Measurements from ENCODE around the gene RTN4RL2.

Gene RTN4RL2

DNA sequence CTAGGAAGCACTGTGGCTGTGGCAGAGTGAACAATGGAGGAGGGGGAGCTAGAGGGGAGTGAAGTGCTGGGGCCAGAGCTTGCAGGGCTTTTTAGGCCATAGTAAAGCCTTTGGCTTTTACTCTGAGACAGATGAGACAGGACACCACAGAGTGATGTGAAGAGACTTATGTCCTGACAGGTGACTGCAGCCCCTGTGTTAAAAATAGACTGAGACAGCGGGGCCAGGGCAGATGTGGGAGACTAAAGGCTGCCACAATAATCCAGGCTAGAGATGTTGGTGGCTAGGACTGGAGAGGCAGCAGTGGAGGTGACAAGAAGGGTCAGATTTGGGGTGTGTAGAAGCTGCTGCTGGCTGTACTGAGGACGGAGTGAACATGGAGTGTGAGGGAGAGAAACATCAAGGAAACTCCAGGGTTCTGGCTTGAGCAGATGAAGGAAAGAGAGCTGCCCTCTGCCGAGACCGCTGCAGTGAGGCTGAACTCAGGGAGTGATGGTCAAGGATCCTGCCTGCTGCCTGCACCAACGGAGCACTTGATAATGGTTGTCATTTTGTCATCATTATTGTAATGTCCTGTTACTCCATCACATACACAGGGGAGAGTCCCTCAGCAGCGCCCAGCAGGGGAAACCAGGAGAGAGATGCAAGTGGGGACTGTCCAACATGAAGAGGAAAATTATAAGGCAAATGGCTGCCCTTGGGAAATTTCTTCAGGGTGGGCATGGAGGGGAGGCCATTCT, 27.8 kb downstream of the RTN4RL2 start:
- in situ Hi-C loops (cut with HindIII; ENCODE audit: low sequenced_read_pairs) = no loop called here
- no peak for DNase-seq (ENCODE audit: low read depth)

GRCh38 chr11:57490456-57491248, 30.3 kb downstream of the RTN4RL2 start:
- no peak overlapping the region for H3K4me3 ChIP-seq (ENCODE audit: low read depth, low read length)
- no peak for DNase-seq (ENCODE audit: low read depth)
- in situ Hi-C loops (cut with HindIII; ENCODE audit: low sequenced_read_pairs) = no loop called here
- TF ChIP-seq, protein P1, sequence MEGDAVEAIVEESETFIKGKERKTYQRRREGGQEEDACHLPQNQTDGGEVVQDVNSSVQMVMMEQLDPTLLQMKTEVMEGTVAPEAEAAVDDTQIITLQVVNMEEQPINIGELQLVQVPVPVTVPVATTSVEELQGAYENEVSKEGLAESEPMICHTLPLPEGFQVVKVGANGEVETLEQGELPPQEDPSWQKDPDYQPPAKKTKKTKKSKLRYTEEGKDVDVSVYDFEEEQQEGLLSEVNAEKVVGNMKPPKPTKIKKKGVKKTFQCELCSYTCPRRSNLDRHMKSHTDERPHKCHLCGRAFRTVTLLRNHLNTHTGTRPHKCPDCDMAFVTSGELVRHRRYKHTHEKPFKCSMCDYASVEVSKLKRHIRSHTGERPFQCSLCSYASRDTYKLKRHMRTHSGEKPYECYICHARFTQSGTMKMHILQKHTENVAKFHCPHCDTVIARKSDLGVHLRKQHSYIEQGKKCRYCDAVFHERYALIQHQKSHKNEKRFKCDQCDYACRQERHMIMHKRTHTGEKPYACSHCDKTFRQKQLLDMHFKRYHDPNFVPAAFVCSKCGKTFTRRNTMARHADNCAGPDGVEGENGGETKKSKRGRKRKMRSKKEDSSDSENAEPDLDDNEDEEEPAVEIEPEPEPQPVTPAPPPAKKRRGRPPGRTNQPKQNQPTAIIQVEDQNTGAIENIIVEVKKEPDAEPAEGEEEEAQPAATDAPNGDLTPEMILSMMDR (IDR thresholded peaks at IDR 0.05; ENCODE audit: low read depth, low read length, missing control alignments) = no peak

More for the DNA sequence above, 27.8 kb downstream of the RTN4RL2 start:
- TF ChIP-seq, protein P1 (IDR thresholded peaks at IDR 0.05; ENCODE audit: low read depth, low read length, missing control alignments) = no peak
- no peak overlapping the region for H3K4me3 ChIP-seq (ENCODE audit: low read depth, low read length)

DNA sequence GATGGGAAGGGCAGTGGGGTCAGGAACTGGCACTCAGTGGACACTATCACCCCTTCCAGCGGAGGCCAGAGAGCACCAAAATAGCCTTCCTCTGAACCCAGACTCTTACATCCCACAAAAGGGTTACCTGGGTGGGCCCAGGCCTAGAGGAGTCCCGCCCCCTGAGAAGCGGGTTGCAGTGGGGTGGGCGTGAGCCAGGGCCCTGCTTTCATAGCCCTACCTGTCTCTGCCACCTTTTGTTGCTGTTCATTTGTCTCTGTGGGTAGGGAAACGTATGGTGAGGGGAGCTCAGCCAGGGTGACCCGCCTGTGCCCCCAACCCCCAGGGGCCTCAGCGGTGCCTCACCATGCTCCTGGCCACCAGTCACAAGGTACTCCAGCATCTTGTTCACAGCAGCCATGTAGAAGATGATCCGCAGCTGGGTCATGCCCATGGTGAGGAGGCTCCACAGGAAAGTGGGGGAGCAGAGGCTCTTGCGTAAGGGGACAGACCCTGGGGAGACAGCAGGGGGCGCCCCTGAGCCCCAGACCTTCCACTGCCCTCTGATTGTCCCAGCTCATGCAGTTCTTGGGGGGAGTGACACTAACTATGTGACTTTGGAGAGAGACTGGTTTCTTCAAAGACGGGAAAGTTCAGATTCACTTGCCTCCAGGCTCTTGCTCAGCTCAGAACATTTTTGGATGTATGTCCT, 31.2 kb downstream of the RTN4RL2 start:
- DNase-seq (ENCODE audit: low read depth) = no peak
- TF ChIP-seq, protein P1 (IDR thresholded peaks at IDR 0.05; ENCODE audit: low read depth, low read length, missing control alignments) = peak; percentile 65
- in situ Hi-C loops (cut with HindIII; ENCODE audit: low sequenced_read_pairs) = no loop called here
- H3K4me3 ChIP-seq (ENCODE audit: low read depth, low read length) = no peak overlapping the region

DNA sequence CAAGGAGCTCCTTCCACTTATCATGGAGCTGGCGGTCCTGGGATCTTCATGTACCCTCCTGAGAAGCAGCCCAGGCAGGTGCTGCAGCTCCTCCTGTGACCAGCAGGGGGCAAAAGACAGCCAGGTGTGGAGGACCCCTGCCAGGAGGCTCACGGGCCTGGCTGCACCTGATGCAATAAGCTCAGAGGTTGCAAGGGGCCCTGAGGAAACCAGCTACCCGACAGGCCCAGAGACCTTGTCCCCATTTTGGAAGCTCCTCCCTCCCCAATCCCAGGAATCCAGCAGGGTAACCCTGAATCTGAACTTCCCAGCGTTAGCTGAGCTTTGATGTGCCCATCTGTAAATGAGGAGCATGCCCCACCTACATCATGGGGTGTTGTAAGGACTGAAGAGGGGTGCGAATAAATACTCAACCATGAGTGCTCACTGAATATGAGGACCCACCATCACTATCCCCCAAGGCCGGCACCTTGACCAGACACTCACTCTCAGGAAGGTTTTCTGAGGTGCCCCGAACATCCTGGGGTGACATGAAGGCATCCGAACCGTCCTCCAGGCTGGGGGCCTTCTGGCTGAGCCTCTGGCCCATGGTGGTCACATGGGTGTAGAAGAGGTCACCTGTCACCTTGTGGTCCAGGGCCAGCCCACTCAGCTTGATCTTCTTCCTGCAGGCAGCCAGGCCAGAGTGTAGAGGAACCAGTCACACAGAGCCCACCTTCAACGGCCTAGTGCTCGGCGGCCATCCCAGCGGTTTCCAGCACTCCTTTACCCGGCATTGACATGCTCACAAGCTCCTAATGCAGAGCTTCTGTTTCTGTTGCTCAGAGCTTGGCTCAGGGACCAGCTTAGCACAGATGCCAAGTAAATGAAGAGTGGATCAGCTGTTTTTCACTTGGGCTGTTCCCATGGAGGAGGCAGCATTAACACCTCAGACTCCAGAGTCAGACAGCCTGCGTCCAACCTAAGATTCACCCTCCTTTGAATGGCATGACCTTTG, 33.5 kb downstream of the RTN4RL2 start:
- in situ Hi-C loops (cut with HindIII; ENCODE audit: low sequenced_read_pairs) = no loop called here
- DNase-seq (ENCODE audit: low read depth) = no peak
- no peak overlapping the region for H3K4me3 ChIP-seq (ENCODE audit: low read depth, low read length)
- TF ChIP-seq, protein P1 (IDR thresholded peaks at IDR 0.05; ENCODE audit: low read depth, low read length, missing control alignments) = peak; percentile 95

DNA sequence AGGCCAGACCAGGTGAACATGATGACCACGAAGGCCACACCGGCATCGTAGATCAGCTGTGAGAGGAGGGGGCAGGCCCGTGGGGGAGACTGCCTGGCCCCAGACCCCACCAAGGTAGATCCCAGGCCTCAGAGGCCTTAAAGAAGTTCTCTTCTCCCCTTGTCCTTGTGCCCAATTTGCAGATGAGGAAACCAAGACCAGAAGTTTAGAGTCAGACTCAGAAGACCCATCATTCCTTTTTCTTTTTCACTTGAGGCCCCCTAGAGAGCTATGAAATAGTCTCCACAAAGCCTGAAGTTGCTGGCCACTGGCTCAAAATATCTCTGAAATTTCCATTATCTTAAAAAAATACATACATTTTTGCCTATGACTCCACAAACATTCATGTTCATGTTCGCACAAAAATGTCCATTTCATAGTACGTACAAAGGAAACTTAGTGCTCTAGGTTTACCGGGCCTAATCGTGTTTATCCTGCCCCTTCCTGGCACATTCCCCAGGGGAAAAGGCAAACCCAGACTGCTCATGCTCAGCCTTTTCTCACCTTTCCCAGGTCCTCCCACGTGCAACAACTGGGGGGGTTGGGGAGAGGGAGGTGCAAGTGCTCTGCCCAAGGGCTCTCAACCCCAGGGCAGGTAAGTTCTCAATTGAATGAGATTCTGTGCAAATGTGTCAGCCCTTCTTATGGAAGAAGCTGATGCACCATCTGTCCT, 35.9 kb downstream of the RTN4RL2 start:
- H3K4me3 ChIP-seq (ENCODE audit: low read depth, low read length) = no peak overlapping the region
- in situ Hi-C loops (cut with HindIII; ENCODE audit: low sequenced_read_pairs) = no loop called here
- DNase-seq (ENCODE audit: low read depth) = no peak
- TF ChIP-seq, protein P1 (IDR thresholded peaks at IDR 0.05; ENCODE audit: low read depth, low read length, missing control alignments) = no peak
